SK-N-SH (cell line): Measurements from ENCODE around the gene FERMT2. TPM values are rescaled to one million over a fixed set of nuclear protein-coding genes. Genes with fewer than 3 reads are reported as not detected.
A peak's percentile ranks its signal among the peaks of the same experiment; 100 is the strongest.

Experiments used
- CTCF ChIA-PET: fragments of 300-600, 350-600 bp; formaldehyde crosslinking; extraction: SDS; loops from one replicate; lab custom pipeline; 2021; lab: Yijun Ruan, JAX
- POLR2A ChIA-PET: fragments of 350-600 bp; sonication (Branson Sonifier 250); formaldehyde crosslinking; extraction: SDS; loops from one replicate; lab custom pipeline; 2020; ENCODE audit warnings: antibody characterized with exemption, inconsistent platforms; lab: Yijun Ruan, JAX
- DNase-seq: peaks from one replicate; pipeline ENCODE4 v3.0.0; 2012
- H2AFZ ChIP-seq: fragments of 200-600 bp; sonication (generic); 2 replicates; pipeline ENCODE4 v1.8.1; 2016; ENCODE audit warnings: antibody characterized with exemption, mild to moderate bottlenecking, low read depth
- H3F3A ChIP-seq: fragments of 200-600 bp; sonication (generic); replicated peaks from 2 replicates; pipeline ENCODE3; 2016; ENCODE audit warnings: antibody characterized with exemption, mild to moderate bottlenecking; ENCODE audit not compliant: insufficient read depth
- H3K27ac ChIP-seq, 2 experiments: fragments of 200-500 bp in 1 of 2; fragments of 200-600 bp in 1 of 2; sonication (Bioruptor generic) in 1 of 2; sonication (generic), shearing (Covaris generic) in 1 of 2; 2 replicates each; pipeline versions ENCODE4 v1.5.1 to v1.6.1; 2014 to 2016; ENCODE audit warnings: low read depth in 2 of 2, inconsistent platforms in 1 of 2, low read length in 1 of 2, mild to moderate bottlenecking in 1 of 2, mixed read lengths in 1 of 2
- H3K27me3 ChIP-seq: fragments of 200-600 bp; sonication (generic), shearing (Covaris generic); 2 replicates; pipeline ENCODE4 v1.6.1; 2016; ENCODE audit warnings: mixed run types; ENCODE audit not compliant: insufficient read depth
- H3K36me3 ChIP-seq, 2 experiments: fragments of 200-500 bp in 1 of 2; fragments of 200-600 bp in 1 of 2; sonication (Bioruptor generic) in 1 of 2; sonication (generic) in 1 of 2; replicated peaks in 1 of 2; 2 replicates each; pipeline versions ENCODE3 to v1.5.1; 2014 to 2016; ENCODE audit warnings: low read length in 1 of 2, mild to moderate bottlenecking in 1 of 2; ENCODE audit not compliant: insufficient read depth in 2 of 2, control insufficient read depth in 1 of 2
- H3K4me1 ChIP-seq, 2 experiments: fragments of 200-500 bp in 1 of 2; fragments of 200-600 bp in 1 of 2; sonication (Bioruptor generic) in 1 of 2; sonication (generic), shearing (Covaris generic) in 1 of 2; 2 replicates each; pipeline versions ENCODE4 v1.5.1 to v1.6.1; 2014 to 2016; ENCODE audit warnings: low read depth in 1 of 2, low read length in 1 of 2, mixed run types in 1 of 2; ENCODE audit not compliant: insufficient read depth in 2 of 2, control insufficient read depth in 1 of 2
- H3K4me2 ChIP-seq: fragments of 200-600 bp; sonication (generic), shearing (Covaris generic); 2 replicates; pipeline ENCODE4 v1.6.1; 2017; ENCODE audit warnings: mixed run types
- H3K4me3 ChIP-seq, 2 experiments: fragments of 200-500 bp in 1 of 2; fragments of 200-600 bp in 1 of 2; sonication (Bioruptor generic) in 1 of 2; sonication (generic), shearing (Covaris generic) in 1 of 2; 2 replicates each; pipeline versions ENCODE4 v1.5.1 to v1.8.1; 2014 to 2016; ENCODE audit warnings: low read depth in 2 of 2, inconsistent platforms in 1 of 2, low read length in 1 of 2, mild to moderate bottlenecking in 1 of 2, mixed read lengths in 1 of 2, moderate library complexity in 1 of 2
- H3K79me2 ChIP-seq: fragments of 200-600 bp; sonication (generic); 2 replicates; pipeline ENCODE4 v1.8.1; 2017; ENCODE audit warnings: mild to moderate bottlenecking; ENCODE audit not compliant: insufficient read depth
- H3K9ac ChIP-seq: fragments of 200-600 bp; sonication (generic); 2 replicates; pipeline ENCODE4 v1.6.1; 2017; ENCODE audit warnings: mixed run types
- H3K9me2 ChIP-seq: fragments of 200-600 bp; sonication (generic); 2 replicates; pipeline ENCODE4 v1.6.1; 2017; ENCODE audit warnings: mixed run types
- H3K9me3 ChIP-seq: fragments of 200-600 bp; sonication (generic); 2 replicates; pipeline ENCODE4 v1.6.1; 2017; ENCODE audit warnings: mixed run types, mild to moderate bottlenecking, moderate library complexity
- H4K20me1 ChIP-seq: fragments of 200-600 bp; sonication (generic); 2 replicates; pipeline ENCODE4 v1.6.1; 2017; ENCODE audit warnings: mild to moderate bottlenecking, mixed run types; ENCODE audit not compliant: insufficient read depth
- EP300 ChIP-seq, 2 experiments: IDR thresholded peaks; 2 replicates each; pipeline versions ENCODE4 v1.4.0 to v1.6.1; 2012; ENCODE audit warnings: borderline replicate concordance in 1 of 2, low read depth in 1 of 2, low read length in 1 of 2
- MXI1 ChIP-seq: IDR thresholded peaks from 2 replicates; pipeline ENCODE4 v1.6.1; 2012; ENCODE audit warnings: mild to moderate bottlenecking, low read depth, low read length, improper control_type of control experiment
- PBX3 ChIP-seq: IDR thresholded peaks from 2 replicates; pipeline ENCODE4; 2012
- RCOR1 ChIP-seq: fragments of 150-350 bp; IDR thresholded peaks from 2 replicates; pipeline ENCODE4 v1.6.1; 2017; ENCODE audit warnings: antibody characterized with exemption, low read length
- RFX5 ChIP-seq: IDR thresholded peaks from 2 replicates; pipeline ENCODE4 v1.6.1; 2012; ENCODE audit warnings: mild to moderate bottlenecking, improper control_type of control experiment, low read length
- RXRA ChIP-seq: IDR thresholded peaks from 2 replicates; pipeline ENCODE4 v1.4.0; 2012; ENCODE audit warnings: low read depth, mild to moderate bottlenecking, borderline replicate concordance
- SIN3A ChIP-seq: IDR thresholded peaks from 2 replicates; pipeline ENCODE4 v1.6.1; 2012; ENCODE audit warnings: low read depth, mild to moderate bottlenecking, low read length, moderate library complexity, borderline replicate concordance
- SMC3 ChIP-seq: IDR thresholded peaks from 2 replicates; pipeline ENCODE4 v1.6.1; 2012; ENCODE audit warnings: low read depth, low read length, improper control_type of control experiment
- TAF1 ChIP-seq: IDR thresholded peaks from 2 replicates; pipeline ENCODE4 v1.6.1; 2012; ENCODE audit warnings: low read depth, mild to moderate bottlenecking, low read length, moderate library complexity, borderline replicate concordance
- TCF12 ChIP-seq: IDR thresholded peaks from 2 replicates; pipeline ENCODE4 v1.4.0; 2012
- USF2 ChIP-seq: fragments of 150-350 bp; IDR thresholded peaks from 2 replicates; pipeline ENCODE4 v1.6.1; 2017; ENCODE audit warnings: antibody characterized with exemption, low read length, low read depth, borderline replicate concordance
- WGBS: methylation state at CpG from one replicate; pipeline ENCODE4 v1.1.6; 2017; ENCODE audit warnings: low lambda C conversion rate; 5-methylcytosine and 5-hydroxymethylcytosine counted together
- polyA plus RNA-seq, 3 experiments: library from polyadenylated mRNA; depleted of rRNA; stranded (reverse); fragments of >200 nt; gene quantifications; 2 replicates each; pipeline ENCODE4 v1.2.3, GENCODE V29; 2012
- TF ChIP-seq, protein P1 (sequence below): fragments of 200-600 bp; sonication (generic); IDR thresholded peaks from 2 replicates; pipeline ENCODE4 v1.6.1; 2017; ENCODE audit warnings: antibody characterized with exemption, mild to moderate bottlenecking, moderate library complexity
- TF ChIP-seq, protein P2 (sequence below): IDR thresholded peaks from 2 replicates; pipeline ENCODE4 v1.4.0; 2012; ENCODE audit warnings: low read depth
- TF ChIP-seq, protein P3 (sequence below): IDR thresholded peaks from 2 replicates; pipeline ENCODE4 v1.4.0; 2012; ENCODE audit warnings: low read depth, borderline replicate concordance

Gene FERMT2
- polyA plus RNA-seq, 1 of the 3 experiments (the other 2 are of a cell fraction), result 40.1 TPM

DNA sequence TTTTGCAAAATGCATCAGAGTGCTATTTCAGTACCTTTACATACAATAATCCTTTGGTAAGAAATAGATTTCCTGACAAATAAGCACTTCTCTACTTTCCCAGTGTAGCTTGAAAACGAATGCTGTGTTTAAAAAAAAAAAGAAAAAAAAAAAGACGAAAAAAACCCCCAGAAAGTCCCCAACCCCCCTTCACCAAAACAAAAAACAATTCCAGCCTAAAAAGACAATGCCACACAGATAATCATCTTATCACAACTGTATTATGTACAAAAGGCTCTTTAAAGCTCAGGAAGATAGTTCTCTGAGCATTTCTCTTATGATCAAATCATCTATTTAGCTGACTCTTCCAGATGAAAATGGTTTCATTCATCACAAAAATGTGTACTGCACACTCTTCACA is 1.6 kb downstream of the FERMT2 start:
- peaks cover 8 to 20% of the 10 kb centered on the region in 2 experiments for H3K4me1 ChIP-seq
- peak overlapping the region; percentile 84 for H3K9ac ChIP-seq
- peaks cover 59% of the 10 kb centered on the region for H4K20me1 ChIP-seq
- CTCF ChIA-PET, result interaction anchor here (0.6 to 1.4 kb wide), 7 partner anchors 11 to 395 kb away, joined by 3 to 7 read pairs (median 3); no protein-coding TSS in a partner anchor
- H2AFZ ChIP-seq, result no peak overlapping the region
- H3K79me2 ChIP-seq, result peaks cover 76% of the 10 kb centered on the region
- peaks cover 0 to 33% of the 10 kb centered on the region in 2 experiments for H3K36me3 ChIP-seq
- peak overlapping the region; percentile 83 to 96; a peak in 3 of 4 replicates for H3K27ac ChIP-seq
- no peaks in the 10 kb centered on the region for H3K9me2 ChIP-seq
- peaks cover 3% of the 10 kb centered on the region for H3F3A ChIP-seq
- H3K4me3 ChIP-seq, result peak overlapping the region; percentile 95 to 96
- no peaks in the 10 kb centered on the region for H3K9me3 ChIP-seq
- peak; percentile 3 for DNase-seq
- WGBS, result 0% methylated on average over 2 of the region's 2 CpGs
- no peaks in the 10 kb centered on the region for H3K27me3 ChIP-seq
- H3K4me2 ChIP-seq, result peak overlapping the region; percentile 74
- TF ChIP-seq TAF1 (no peak), EP300 (IDR thresholded peaks at IDR 0.05; ENCODE audit: borderline replicate concordance in 1 of 2, low read depth in 1 of 2, low read length in 1 of 2) (no peak), RCOR1 (no peak), TCF12 (no peak), PBX3 (no peak), SMC3 (no peak), RXRA (no peak), MXI1 (no peak), USF2 (no peak), RFX5 (no peak), SIN3A (no peak)
- TF ChIP-seq, protein P1, sequence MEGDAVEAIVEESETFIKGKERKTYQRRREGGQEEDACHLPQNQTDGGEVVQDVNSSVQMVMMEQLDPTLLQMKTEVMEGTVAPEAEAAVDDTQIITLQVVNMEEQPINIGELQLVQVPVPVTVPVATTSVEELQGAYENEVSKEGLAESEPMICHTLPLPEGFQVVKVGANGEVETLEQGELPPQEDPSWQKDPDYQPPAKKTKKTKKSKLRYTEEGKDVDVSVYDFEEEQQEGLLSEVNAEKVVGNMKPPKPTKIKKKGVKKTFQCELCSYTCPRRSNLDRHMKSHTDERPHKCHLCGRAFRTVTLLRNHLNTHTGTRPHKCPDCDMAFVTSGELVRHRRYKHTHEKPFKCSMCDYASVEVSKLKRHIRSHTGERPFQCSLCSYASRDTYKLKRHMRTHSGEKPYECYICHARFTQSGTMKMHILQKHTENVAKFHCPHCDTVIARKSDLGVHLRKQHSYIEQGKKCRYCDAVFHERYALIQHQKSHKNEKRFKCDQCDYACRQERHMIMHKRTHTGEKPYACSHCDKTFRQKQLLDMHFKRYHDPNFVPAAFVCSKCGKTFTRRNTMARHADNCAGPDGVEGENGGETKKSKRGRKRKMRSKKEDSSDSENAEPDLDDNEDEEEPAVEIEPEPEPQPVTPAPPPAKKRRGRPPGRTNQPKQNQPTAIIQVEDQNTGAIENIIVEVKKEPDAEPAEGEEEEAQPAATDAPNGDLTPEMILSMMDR, result no peak
- TF ChIP-seq, protein P2, sequence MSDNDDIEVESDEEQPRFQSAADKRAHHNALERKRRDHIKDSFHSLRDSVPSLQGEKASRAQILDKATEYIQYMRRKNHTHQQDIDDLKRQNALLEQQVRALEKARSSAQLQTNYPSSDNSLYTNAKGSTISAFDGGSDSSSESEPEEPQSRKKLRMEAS, result no peak
- TF ChIP-seq, protein P3, sequence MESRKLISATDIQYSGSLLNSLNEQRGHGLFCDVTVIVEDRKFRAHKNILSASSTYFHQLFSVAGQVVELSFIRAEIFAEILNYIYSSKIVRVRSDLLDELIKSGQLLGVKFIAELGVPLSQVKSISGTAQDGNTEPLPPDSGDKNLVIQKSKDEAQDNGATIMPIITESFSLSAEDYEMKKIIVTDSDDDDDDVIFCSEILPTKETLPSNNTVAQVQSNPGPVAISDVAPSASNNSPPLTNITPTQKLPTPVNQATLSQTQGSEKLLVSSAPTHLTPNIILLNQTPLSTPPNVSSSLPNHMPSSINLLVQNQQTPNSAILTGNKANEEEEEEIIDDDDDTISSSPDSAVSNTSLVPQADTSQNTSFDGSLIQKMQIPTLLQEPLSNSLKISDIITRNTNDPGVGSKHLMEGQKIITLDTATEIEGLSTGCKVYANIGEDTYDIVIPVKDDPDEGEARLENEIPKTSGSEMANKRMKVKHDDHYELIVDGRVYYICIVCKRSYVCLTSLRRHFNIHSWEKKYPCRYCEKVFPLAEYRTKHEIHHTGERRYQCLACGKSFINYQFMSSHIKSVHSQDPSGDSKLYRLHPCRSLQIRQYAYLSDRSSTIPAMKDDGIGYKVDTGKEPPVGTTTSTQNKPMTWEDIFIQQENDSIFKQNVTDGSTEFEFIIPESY, result no peak
- POLR2A ChIA-PET, result no interaction called here
